HG02852 (cell line): ENCODE results near the gene AKAP6.
A peak's percentile ranks its signal among the peaks of the same experiment; 100 is the strongest.

Source experiments
- ATAC-seq: cut with Tn5 transposase; IDR thresholded peaks from one replicate; pipeline ENCODE4 v1.9.1; 2021; ENCODE audit warnings: mild to moderate bottlenecking, moderate library complexity; ENCODE audit not compliant: unreplicated experiment

The AKAP6 gene

GRCh38 chr14:32524609-32525375, 195.7 kb downstream of the AKAP6 start:
- no peak for ATAC-seq

DNA sequence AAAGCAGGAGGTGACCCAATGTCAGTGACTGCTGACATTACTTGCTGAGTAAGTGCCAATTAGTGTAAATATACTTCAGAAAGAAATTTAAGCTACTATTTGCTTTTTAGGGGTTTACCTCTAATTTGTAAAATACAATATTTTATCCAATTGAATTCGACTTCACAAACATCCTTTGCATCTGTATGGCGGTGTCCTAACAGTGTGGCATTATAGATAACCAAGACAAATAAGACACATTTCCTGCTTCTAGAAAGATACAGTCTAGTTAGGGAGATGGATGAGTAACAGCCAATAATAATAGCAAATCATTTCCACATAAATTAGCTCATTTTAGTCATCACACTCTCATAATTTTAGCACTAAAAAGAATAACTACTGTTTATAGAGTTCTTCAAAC, 196.5 kb downstream of the AKAP6 start:
- no peak for ATAC-seq

DNA sequence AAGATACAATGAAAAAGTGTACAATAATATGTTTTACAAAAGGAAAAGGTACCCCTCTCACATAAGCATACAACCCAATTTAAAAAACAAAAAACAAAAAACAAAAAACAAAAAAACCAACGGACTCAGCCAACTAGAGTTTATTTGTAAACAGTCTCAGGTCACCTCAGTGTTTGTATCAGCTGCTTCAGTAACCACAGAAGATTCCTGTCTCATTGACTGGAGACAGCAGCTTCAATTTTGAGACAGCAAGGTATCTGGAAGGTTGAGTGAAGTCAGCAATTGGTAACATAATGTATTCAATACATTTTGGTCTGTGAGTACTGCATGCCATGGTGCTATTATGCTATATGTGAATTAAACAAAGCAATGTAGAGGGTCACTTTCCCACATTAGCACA, 201.7 kb downstream of the AKAP6 start:
- no peak for ATAC-seq

GRCh38 chr14:32531942-32532515, 202.9 kb downstream of the AKAP6 start:
- no peak for ATAC-seq

DNA sequence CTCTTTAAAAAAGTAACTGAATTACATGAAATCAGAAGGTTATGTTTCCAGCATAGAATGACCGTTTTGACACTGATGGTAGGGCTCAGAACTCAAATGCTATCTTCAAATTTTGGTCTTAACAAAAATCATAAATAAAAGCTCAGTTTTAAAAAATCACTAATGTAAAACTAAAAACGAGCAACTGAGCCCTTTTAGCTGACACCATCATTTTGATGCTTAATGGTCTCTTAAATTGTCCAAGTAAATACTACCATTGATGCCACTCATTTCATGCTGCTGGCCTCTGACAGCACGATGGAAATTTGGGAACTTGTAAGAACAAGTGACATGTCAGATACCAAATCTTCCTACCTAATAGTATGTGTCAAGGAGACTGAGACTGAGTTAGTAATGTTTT, 205.0 kb downstream of the AKAP6 start:
- no peak for ATAC-seq

GRCh38 chr14:32536175-32536574, 207.1 kb downstream of the AKAP6 start:
- no peak for ATAC-seq

GRCh38 chr14:32537166-32537565, 208.1 kb downstream of the AKAP6 start:
- no peak for ATAC-seq

- no peak for ATAC-seq
Observed at GRCh38 chr14:32542507-32542906, 213.4 kb downstream of the AKAP6 start.

DNA sequence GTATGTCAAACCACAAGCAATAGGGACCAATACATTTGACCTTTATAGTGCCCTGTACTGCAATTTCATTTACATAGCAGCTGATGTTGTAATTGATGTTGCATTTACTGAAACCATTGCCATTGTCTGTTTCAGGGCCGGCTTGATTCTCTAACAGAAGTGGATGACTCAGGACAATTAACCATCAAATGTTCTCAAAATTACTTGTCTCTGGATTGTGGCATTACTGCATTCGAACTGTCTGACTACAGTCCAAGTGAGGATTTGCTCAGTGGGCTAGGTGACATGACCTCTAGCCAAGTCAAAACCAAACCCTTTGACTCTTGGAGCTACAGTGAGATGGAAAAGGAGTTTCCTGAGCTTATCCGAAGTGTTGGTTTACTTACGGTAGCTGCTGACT, 216.0 kb downstream of the AKAP6 start:
- no peak for ATAC-seq

DNA sequence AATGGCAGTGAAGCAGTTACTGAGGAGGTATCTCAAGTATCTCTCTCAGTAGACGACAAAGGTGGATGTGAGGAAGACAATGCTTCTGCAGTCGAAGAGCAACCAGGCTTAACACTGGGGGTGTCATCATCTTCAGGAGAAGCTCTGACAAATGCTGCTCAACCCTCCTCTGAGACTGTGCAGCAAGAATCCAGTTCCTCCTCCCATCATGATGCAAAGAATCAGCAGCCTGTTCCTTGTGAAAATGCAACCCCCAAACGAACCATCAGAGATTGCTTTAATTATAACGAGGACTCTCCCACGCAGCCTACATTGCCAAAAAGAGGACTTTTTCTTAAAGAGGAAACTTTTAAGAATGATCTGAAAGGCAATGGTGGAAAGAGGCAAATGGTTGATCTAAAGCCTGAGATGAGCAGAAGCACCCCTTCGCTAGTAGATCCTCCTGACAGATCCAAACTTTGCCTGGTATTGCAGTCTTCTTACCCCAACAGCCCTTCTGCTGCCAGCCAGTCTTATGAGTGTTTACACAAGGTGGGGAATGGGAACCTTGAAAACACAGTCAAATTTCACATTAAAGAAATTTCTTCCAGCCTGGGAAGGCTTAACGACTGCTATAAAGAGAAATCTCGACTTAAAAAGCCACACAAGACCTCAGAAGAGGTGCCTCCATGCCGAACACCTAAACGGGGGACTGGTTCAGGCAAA, 216.6 kb downstream of the AKAP6 start:
- no peak for ATAC-seq

GRCh38 chr14:32546246-32546645, 217.1 kb downstream of the AKAP6 start:
- ATAC-seq, result no peak

- no peak for ATAC-seq
Observed at GRCh38 chr14:32552766-32553165, 223.7 kb downstream of the AKAP6 start.

DNA sequence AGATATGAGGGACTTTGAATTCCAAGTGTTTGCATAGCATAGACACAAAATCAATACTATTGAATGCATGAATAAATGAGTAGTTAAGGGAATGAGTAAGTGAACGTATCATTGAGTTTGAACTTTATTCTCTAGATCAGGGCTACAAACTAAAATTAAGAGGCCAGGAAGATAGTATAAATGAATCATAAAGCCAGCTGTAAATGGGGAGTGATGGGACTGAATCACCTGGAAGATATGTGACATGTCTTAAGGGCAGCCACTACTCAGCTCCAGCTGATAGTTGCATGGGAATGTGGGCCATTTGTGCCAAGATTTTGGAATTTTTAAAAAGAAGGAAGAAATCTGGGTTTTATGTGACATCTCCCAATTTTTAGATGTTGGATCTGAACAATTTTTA, 229.9 kb downstream of the AKAP6 start:
- no peak for ATAC-seq

DNA sequence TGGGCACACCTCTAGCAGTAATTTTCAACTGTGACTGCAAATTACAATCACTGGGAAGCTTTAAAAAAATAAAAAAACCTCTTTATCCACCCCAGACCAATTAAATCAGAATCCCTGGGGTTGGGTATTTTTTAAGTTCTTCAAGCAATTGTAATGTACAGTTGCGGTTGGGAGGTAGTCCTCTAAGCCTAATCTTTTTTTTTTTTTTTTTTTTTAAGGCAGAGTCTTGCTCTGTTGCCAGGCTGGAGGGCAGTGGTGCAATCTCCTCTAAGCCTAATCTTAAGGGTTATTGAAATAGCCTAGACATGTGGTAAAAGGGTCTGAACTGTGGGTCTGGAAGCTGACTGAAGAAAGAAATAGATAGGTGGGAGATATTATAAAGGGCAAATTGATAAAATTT, 230.5 kb downstream of the AKAP6 start:
- no peak for ATAC-seq

DNA sequence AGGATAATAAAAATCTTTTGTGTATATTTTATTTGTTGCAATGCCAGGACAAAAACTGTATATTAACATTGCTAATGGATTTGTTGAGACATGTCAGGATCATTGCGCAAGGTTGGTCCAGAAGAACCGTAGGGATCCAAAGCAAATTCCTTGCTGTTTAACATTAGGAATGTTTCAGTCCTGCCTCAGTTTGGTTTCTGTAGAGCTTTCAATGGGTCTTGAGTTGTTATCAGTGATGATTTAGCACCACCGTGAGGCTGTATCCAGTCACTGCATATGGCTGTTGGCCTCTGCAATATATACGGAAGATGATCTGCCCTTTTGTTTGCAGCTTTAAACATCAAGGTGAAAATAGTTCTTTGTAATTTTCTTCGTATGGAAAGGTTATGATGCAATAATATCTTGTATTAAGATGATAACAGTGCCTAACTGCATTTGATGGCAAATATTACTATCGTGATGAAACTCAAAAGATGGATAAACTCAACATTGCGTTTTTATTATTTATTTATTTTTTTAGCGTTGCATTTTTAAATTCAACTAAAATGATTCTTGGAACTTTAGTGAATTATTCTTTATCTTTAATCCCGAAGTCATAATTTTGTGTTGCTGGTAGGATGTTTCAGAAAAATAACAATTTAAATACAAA, 231.2 kb downstream of the AKAP6 start:
- peak; percentile 66 for ATAC-seq

DNA sequence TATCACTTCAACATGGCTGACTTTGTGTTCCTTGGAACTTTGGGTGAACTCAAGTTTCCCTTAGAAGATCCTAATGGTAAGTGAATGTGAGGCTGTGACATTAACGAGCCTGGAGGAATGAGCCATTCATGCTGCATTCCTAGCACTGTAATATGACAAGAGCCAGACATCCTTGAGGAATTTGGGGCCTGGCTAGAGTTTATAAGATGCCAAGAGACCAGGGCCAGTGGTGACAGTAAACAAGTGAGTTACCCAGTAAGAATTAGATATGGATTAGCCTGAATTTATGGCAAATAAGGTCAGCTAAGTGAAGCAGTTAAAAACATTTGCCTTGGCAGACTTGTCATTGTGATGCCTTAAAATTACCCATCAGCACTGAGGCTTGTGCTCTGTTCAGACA, 232.4 kb downstream of the AKAP6 start:
- no peak for ATAC-seq

DNA sequence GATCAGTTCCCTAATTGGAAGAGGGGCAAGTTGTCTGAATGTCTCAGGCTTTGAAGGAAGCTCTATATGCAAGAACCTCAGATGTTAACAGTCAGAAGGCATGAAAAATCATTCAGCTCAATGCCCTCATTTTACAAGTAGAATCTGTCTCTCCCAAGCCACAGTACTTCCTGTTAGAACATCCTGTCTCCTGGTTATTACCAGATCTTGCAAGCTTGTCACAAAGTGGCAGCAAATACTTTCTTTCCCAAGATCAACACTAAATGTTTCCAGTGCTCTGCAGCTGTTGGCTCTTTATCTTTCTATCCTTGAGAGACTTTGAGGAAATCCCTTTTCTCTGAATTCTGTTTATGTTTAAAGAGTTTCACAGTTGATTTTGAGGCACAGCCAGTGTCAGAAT, 235.5 kb downstream of the AKAP6 start:
- no peak for ATAC-seq

DNA sequence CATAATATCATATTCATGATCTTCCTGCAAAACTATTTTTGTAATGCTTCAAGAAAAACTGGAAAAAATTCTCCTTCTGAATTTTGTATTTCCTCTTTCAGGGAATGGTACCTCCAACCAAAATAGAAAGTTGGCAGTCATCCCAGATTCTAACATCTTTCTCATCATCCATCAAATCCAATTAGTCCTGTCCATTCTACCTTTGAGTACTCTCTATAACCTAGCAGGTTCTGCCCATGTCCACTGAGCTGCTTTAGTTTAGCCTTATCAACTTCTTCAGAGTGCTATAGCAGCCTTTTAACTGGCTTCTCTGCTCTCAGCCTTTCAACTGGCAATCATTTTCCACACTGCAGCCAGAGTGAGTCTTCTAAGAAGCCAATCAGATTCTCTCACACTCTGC, 236.2 kb downstream of the AKAP6 start:
- no peak for ATAC-seq

DNA sequence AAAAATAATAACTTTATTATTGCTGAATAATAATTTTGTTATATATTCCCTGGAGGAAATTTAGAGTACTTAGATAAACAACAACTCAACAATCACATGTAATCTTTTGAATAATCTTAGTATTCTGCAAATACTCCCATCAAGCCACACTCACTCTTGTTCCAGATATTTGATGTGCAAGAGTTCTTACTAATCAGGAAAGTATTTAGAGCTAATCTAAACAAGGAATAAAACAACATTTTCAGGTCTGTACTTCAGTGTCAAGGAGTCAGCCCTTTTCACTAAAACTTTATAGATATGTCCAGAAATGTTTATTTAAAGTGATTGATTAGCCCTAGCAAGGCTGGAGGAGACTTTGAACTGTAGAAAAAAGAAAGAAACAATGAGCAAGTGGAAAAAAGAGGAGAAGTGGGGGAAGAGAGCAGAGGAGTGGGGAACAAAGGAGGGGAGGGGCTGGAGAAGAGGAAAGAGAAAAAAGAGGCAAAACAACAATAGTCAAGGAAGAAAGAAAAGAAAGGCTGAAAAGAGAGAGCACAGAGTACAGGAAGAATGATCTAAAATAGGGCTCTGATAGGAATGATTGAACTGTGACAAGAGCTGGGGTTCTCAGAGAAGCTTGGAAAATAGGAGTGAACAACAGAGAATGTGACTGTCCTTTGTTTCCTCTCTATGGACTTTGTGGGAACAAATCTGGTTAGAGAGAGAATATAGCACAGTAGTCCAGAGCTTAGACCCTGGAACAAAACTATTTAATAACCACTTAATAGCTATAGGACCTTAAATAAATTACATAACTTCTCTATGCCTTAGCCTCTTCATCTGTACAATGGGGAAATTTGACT, 238.7 kb downstream of the AKAP6 start:
- ATAC-seq, result no peak

- ATAC-seq, result no peak
Observed at GRCh38 chr14:32571551-32571950, 242.5 kb downstream of the AKAP6 start.
